H1 (cell line): ENCODE results near the gene PLXNB2. TPM values are rescaled to one million over a fixed set of nuclear protein-coding genes. Genes with fewer than 3 reads are reported as not detected.

ENCODE experiments used
- CTCF ChIA-PET: fragments of 300-600 bp; sonication (Branson Sonifier 250); formaldehyde crosslinking; loops from one replicate; lab custom pipeline; 2021; ENCODE audit not compliant: partially characterized antibody; lab: Charles Lee
- POLR2A ChIA-PET: fragments of 300-600 bp; sonication (Branson Sonifier 250); formaldehyde crosslinking; loops from one replicate; lab custom pipeline; 2021; ENCODE audit warnings: inconsistent platforms; ENCODE audit not compliant: partially characterized antibody; lab: Charles Lee
- DNase-seq, 2 experiments: peaks; one replicate each; pipeline versions ENCODE4 v3.0.0 to v3.0.0-alpha.2; 2010 to 2022; ENCODE audit warnings: low spot score in 2 of 2, low read depth in 1 of 2, mixed read lengths in 1 of 2
- FAIRE-seq: peaks from 2 replicates; lab custom pipeline; 2011; peaks lifted over from hg19 to GRCh38; lab: Jason Lieb, UNC
- H2AFZ ChIP-seq: 2 replicates; pipeline ENCODE4 v1.8.1; 2012; ENCODE audit warnings: low read length, inconsistent platforms
- H2AK5ac ChIP-seq: 2 replicates; pipeline ENCODE4 v1.6.1; 2013; ENCODE audit warnings: low read depth, low read length
- H2BK120ac ChIP-seq: replicated peaks from 2 replicates; pipeline ENCODE3; 2013; ENCODE audit warnings: low read depth, low read length, inconsistent platforms
- H2BK12ac ChIP-seq: 2 replicates; pipeline ENCODE4 v1.6.1; 2013; ENCODE audit warnings: low read depth, low read length
- H2BK15ac ChIP-seq: 2 replicates; pipeline ENCODE4 v1.6.1; 2013; ENCODE audit warnings: low read length
- H2BK20ac ChIP-seq: 2 replicates; pipeline ENCODE4 v1.6.1; 2013; ENCODE audit warnings: low read length
- H2BK5ac ChIP-seq: 2 replicates; pipeline ENCODE4 v1.6.1; 2013; ENCODE audit warnings: low read depth, low read length
- H3K14ac ChIP-seq: 2 replicates; pipeline ENCODE4 v1.6.1; 2013; ENCODE audit warnings: inconsistent platforms; ENCODE audit not compliant: insufficient read length
- H3K18ac ChIP-seq: 2 replicates; pipeline ENCODE4 v1.6.1; 2013; ENCODE audit warnings: low read length; ENCODE audit errors: extremely low read depth
- H3K23ac ChIP-seq: 2 replicates; pipeline ENCODE4 v1.6.1; 2013; ENCODE audit warnings: inconsistent platforms; ENCODE audit not compliant: insufficient read length
- H3K23me2 ChIP-seq: 2 replicates; pipeline ENCODE4 v1.6.1; 2013; ENCODE audit warnings: low read depth, low read length
- H3K27ac ChIP-seq: 2 replicates; pipeline ENCODE4 v1.6.1; 2011; ENCODE audit warnings: low read depth, low read length, inconsistent platforms
- H3K27me3 ChIP-seq, 4 experiments: replicated peaks in 1 of 4; 1 replicate in 1 of 4; 2 replicates in 3 of 4; pipeline versions ENCODE4 v1.6.1 to v1.8.1; 2011 to 2013; ENCODE audit warnings: low read length in 3 of 4, mild to moderate bottlenecking in 3 of 4, inconsistent platforms in 2 of 4, mixed read lengths in 2 of 4, moderate library complexity in 1 of 4; ENCODE audit not compliant: control insufficient read depth in 3 of 4, insufficient read depth in 3 of 4; ENCODE audit errors: extremely low read depth in 1 of 4
- H3K36me3 ChIP-seq, 4 experiments: 2 replicates each; pipeline versions ENCODE4 v1.6.1 to v1.8.1; 2011 to 2013; ENCODE audit warnings: mild to moderate bottlenecking in 4 of 4, low read length in 3 of 4, moderate library complexity in 2 of 4, control low read depth in 1 of 4, inconsistent platforms in 1 of 4; ENCODE audit not compliant: insufficient read depth in 4 of 4, control insufficient read depth in 2 of 4
- H3K4ac ChIP-seq: replicated peaks from 2 replicates; pipeline ENCODE3; 2013; ENCODE audit warnings: low read length, low read depth, mixed read lengths, inconsistent platforms; ENCODE audit not compliant: insufficient read length
- H3K4me1 ChIP-seq, 4 experiments: replicated peaks in 1 of 4; 1 replicate in 1 of 4; 2 replicates in 3 of 4; pipeline versions ENCODE4 v1.6.1 to v1.8.1; 2011 to 2013; ENCODE audit warnings: low read length in 3 of 4, inconsistent platforms in 2 of 4, mixed read lengths in 1 of 4; ENCODE audit not compliant: insufficient read depth in 4 of 4, control insufficient read depth in 3 of 4
- H3K4me2 ChIP-seq, 2 experiments: 2 replicates each; pipeline versions ENCODE4 v1.6.1 to v1.8.1; 2011 to 2013; ENCODE audit warnings: low read depth in 2 of 2, low read length in 2 of 2, control low read depth in 1 of 2, inconsistent platforms in 1 of 2, mild to moderate bottlenecking in 1 of 2; ENCODE audit not compliant: insufficient read depth in 1 of 2
- H3K4me3 ChIP-seq, 4 experiments: fragments of 200-600, 300-600 bp in 1 of 4; sonication (generic), shearing (Covaris generic), sonication (Bioruptor Twin) in 1 of 4; 2 replicates each; pipeline versions ENCODE4 v1.5.1 to v1.8.1; 2011 to 2016; ENCODE audit warnings: low read length in 4 of 4, low read depth in 3 of 4, control low read depth in 2 of 4, inconsistent platforms in 2 of 4, mild to moderate bottlenecking in 2 of 4, mixed read lengths in 1 of 4, moderate library complexity in 1 of 4; ENCODE audit not compliant: insufficient read depth in 2 of 4; ENCODE audit errors: extremely low read depth in 1 of 4
- H3K56ac ChIP-seq: replicated peaks from 2 replicates; pipeline ENCODE3; 2013; ENCODE audit warnings: low read depth, mild to moderate bottlenecking, mixed read lengths, low read length, inconsistent platforms; ENCODE audit not compliant: insufficient read length
- H3K79me1 ChIP-seq: 2 replicates; pipeline ENCODE4 v1.6.1; 2013; ENCODE audit warnings: low read depth, low read length, control low read depth
- H3K79me2 ChIP-seq, 2 experiments: 2 replicates each; pipeline versions ENCODE4 v1.6.1 to v1.8.1; 2012 to 2013; ENCODE audit warnings: low read length in 2 of 2, mild to moderate bottlenecking in 2 of 2, inconsistent platforms in 1 of 2; ENCODE audit not compliant: insufficient read depth in 2 of 2, control insufficient read depth in 1 of 2
- H3K9ac ChIP-seq, 4 experiments: replicated peaks in 1 of 4; 1 replicate in 1 of 4; 2 replicates in 3 of 4; pipeline versions ENCODE4 v1.6.1 to v1.8.1; 2011 to 2013; ENCODE audit warnings: low read depth in 3 of 4, low read length in 3 of 4, control low read depth in 2 of 4, mild to moderate bottlenecking in 2 of 4, moderate library complexity in 2 of 4, inconsistent platforms in 1 of 4; ENCODE audit errors: extremely low read depth in 1 of 4
- H3K9me3 ChIP-seq, 2 experiments: 2 replicates each; pipeline versions ENCODE4 v1.6.1 to v1.8.1; 2012 to 2013; ENCODE audit warnings: mild to moderate bottlenecking in 2 of 2, moderate library complexity in 2 of 2, control low read depth in 1 of 2, inconsistent platforms in 1 of 2, low read depth in 1 of 2, low read length in 1 of 2, mixed read lengths in 1 of 2; ENCODE audit not compliant: insufficient read depth in 2 of 2
- H4K20me1 ChIP-seq, 2 experiments: replicated peaks in 1 of 2; 2 replicates each; pipeline versions ENCODE3 to v1.8.1; 2011 to 2013; ENCODE audit warnings: inconsistent platforms in 2 of 2, low read length in 2 of 2, mild to moderate bottlenecking in 1 of 2; ENCODE audit not compliant: insufficient read depth in 2 of 2, control insufficient read depth in 1 of 2
- H4K5ac ChIP-seq: 2 replicates; pipeline ENCODE4 v1.6.1; 2013; ENCODE audit warnings: low read length, low read depth, mixed read lengths, inconsistent platforms; ENCODE audit not compliant: insufficient read length
- H4K8ac ChIP-seq: 2 replicates; pipeline ENCODE4 v1.8.0; 2013; ENCODE audit warnings: mild to moderate bottlenecking, moderate library complexity, low read length, inconsistent platforms; ENCODE audit not compliant: insufficient read depth; ENCODE audit errors: extremely low read depth
- H4K91ac ChIP-seq: replicated peaks from 2 replicates; pipeline ENCODE3; 2013; ENCODE audit warnings: low read length, mixed read lengths, inconsistent platforms; ENCODE audit not compliant: insufficient read length
- ATF2 ChIP-seq: IDR thresholded peaks from 2 replicates; pipeline ENCODE4 v1.6.1; 2012; ENCODE audit warnings: low read length, inconsistent platforms
- KDM1A ChIP-seq: fragments of 200-600, 300-600 bp; sonication (generic); IDR thresholded peaks from 2 replicates; pipeline ENCODE4 v1.7.1; 2016; ENCODE audit warnings: mild to moderate bottlenecking, low read length, borderline replicate concordance
- POLR2AphosphoS5 ChIP-seq: IDR thresholded peaks from 2 replicates; pipeline ENCODE4 v1.6.1; 2011; ENCODE audit warnings: low read depth, low read length
- RAD21 ChIP-seq, 2 experiments: IDR thresholded peaks in 1 of 2; conservative IDR thresholded peaks in 1 of 2; 2 replicates each; pipeline ENCODE4 v1.6.1; 2011; ENCODE audit warnings: low read depth in 2 of 2, low read length in 2 of 2, improper control_type of control experiment in 1 of 2, inconsistent platforms in 1 of 2, mild to moderate bottlenecking in 1 of 2, moderate library complexity in 1 of 2
- SAP30 ChIP-seq: fragments of 300-600 bp; sonication (generic); IDR thresholded peaks from 2 replicates; pipeline ENCODE4 v1.7.1; 2012; ENCODE audit warnings: low read length, moderate library complexity, mild to moderate bottlenecking, inconsistent platforms; ENCODE audit not compliant: insufficient read depth, insufficient replicate concordance
- WGBS, 2 experiments: shearing (Covaris generic) in 1 of 2; methylation state at CpG; one replicate each; pipeline versions ENCODE4 v1.1.6 to v1.1.7; 2013 to 2015; ENCODE audit warnings: low lambda C conversion rate in 2 of 2, mixed read lengths in 2 of 2, inconsistent platforms in 1 of 2, low coverage in 1 of 2, missing lambda C conversion rate in 1 of 2; ENCODE audit not compliant: insufficient replicate concordance in 2 of 2, insufficient coverage in 1 of 2, insufficient read length in 1 of 2; ENCODE audit errors: extremely low coverage in 1 of 2, missing lambda C conversion rate in 1 of 2; 5-methylcytosine and 5-hydroxymethylcytosine counted together
- polyA plus RNA-seq, 7 experiments: library from polyadenylated mRNA; depleted of rRNA in 3 of 7; stranded (reverse) in 5 of 7; unstranded in 2 of 7; fragments of >200 nt in 5 of 7; fragments of 200-250 nt in 2 of 7; gene quantifications; 1 replicate in 5 of 7; 2 replicates in 1 of 7; 4 replicates in 1 of 7; pipeline versions ENCODE4 v1.2.1 to v1.2.3, GENCODE V29; 2011 to 2013; ENCODE audit warnings: missing spikeins in 2 of 7, mixed read lengths in 2 of 7
- total RNA-seq: library from RNA; stranded (reverse); fragmentation: NEBNext Ultra II Directional; extraction: Animal tissue kit (Norgen Biotek cat#: 25700); gene quantifications from 2 replicates; pipeline ENCODE4 v1.2.1, GENCODE V29; 2021
- TF ChIP-seq, protein P1 (sequence below), 3 experiments: IDR thresholded peaks; 1 replicate in 2 of 3; 2 replicates in 1 of 3; pipeline versions ENCODE4 v1.5.1 to v1.6.1; 2011; ENCODE audit warnings: low read length in 3 of 3, mild to moderate bottlenecking in 3 of 3, inconsistent platforms in 2 of 3, low read depth in 1 of 3, moderate library complexity in 1 of 3; ENCODE audit not compliant: insufficient read depth in 1 of 3; ENCODE audit errors: control extremely low read depth in 1 of 3

Gene PLXNB2
- total and polyA plus RNA-seq, 2 of the 8 experiments (the other 6 are each of a cell fraction or from before 2014, with no cell fraction given): 58.3 to 92.8 TPM

DNA sequence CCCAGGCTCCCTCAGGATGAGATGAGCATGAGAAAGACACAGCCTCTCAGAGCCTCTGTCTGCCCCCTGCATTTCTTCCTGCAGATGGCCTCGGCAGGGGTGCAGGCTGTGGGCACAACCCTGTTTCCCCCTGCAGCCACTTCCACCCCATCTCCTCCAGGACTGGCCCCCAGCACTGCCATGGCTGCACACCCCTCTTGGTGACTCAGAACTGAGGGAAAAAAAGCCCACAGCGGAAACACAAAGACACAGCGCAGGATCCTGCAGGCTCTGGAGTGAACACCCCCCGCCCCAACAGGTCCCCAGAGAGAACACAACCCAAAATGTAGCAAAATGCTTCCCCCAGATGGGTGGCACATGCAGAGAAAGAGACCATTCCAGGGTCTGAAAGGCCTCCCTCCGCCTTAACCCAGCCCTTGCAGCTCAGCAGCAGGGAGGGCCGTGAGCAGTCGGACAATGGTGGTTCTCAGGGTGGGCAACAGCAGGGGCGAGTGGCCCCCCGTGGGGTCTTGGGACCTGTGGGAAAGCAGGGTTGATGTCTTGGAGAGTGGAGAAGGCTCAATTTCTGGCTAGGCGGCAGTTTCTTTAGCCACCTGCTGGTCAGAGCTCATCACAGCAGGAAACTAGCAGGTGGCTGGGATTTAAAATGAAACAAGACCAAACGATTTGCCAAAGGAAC, 70.6 kb downstream of the PLXNB2 start:
- no peaks in the 10 kb centered on the region; a peak in 1 of 8 replicates for H3K36me3 ChIP-seq

More for the DNA sequence above, 70.6 kb downstream of the PLXNB2 start:
- no peak overlapping the region for H2AK5ac ChIP-seq
- FAIRE-seq: peak; percentile 50
- no peak overlapping the region for H3K14ac ChIP-seq
- no peak overlapping the region for H2BK15ac ChIP-seq
- CTCF ChIA-PET: interaction anchor here (0.6 to 8.7 kb wide), 18 partner anchors 12 to 310 kb away, joined by 3 to 77 read pairs (median 3); no protein-coding TSS in a partner anchor
- H3K23ac ChIP-seq: no peak overlapping the region
- H3K4me2 ChIP-seq: no peak overlapping the region
- peaks cover 18% of the 10 kb centered on the region for H3K79me1 ChIP-seq
- no peak overlapping the region for H3K27ac ChIP-seq
- H3K4ac ChIP-seq: no peak overlapping the region
- no peak overlapping the region for H2BK5ac ChIP-seq
- H3K4me1 ChIP-seq: peaks cover 0 to 6% (median 1%) of the 10 kb centered on the region in 4 experiments; a peak in 4 of 7 replicates
- H3K4me3 ChIP-seq: no peak overlapping the region
- H3K79me2 ChIP-seq: peaks cover 0 to 29% of the 10 kb centered on the region in 2 experiments; a peak in 2 of 4 replicates
- peaks cover 2 to 26% of the 10 kb centered on the region in 2 experiments for H4K20me1 ChIP-seq
- WGBS, 2 experiments: 69% methylated on average over 11 of the region's 11 CpGs; no CpG with 5 or more reads in 1 of the 2 experiments
- H3K18ac ChIP-seq: no peak overlapping the region
- H3K23me2 ChIP-seq: 0 out of 2 replicates have a peak, but pooled peaks cover 2% of the 10 kb centered on the region
- no peaks in the 10 kb centered on the region; a peak in 1 of 4 replicates for H3K9me3 ChIP-seq
- DNase-seq: peak in 1 of 2 experiments; percentile 51
- no peak overlapping the region for H4K5ac ChIP-seq
- no peak overlapping the region for H2BK12ac ChIP-seq
- H2BK20ac ChIP-seq: no peak overlapping the region
- no peak overlapping the region for H4K91ac ChIP-seq
- no peak overlapping the region for H2BK120ac ChIP-seq
- H2AFZ ChIP-seq: no peak overlapping the region
- no peak overlapping the region for H3K9ac ChIP-seq
- TF ChIP-seq ATF2 (no peak), RAD21 (IDR thresholded peaks at IDR 0.05 in 1 of 2, conservative IDR thresholded peaks at IDR 0.05 in 1 of 2; ENCODE audit: low read depth in 2 of 2, low read length in 2 of 2) (peak; percentile 13 to 28; a peak in 3 of 4 replicates), POLR2AphosphoS5 (no peak), SAP30 (no peak), KDM1A (no peak)
- TF ChIP-seq, protein P1, sequence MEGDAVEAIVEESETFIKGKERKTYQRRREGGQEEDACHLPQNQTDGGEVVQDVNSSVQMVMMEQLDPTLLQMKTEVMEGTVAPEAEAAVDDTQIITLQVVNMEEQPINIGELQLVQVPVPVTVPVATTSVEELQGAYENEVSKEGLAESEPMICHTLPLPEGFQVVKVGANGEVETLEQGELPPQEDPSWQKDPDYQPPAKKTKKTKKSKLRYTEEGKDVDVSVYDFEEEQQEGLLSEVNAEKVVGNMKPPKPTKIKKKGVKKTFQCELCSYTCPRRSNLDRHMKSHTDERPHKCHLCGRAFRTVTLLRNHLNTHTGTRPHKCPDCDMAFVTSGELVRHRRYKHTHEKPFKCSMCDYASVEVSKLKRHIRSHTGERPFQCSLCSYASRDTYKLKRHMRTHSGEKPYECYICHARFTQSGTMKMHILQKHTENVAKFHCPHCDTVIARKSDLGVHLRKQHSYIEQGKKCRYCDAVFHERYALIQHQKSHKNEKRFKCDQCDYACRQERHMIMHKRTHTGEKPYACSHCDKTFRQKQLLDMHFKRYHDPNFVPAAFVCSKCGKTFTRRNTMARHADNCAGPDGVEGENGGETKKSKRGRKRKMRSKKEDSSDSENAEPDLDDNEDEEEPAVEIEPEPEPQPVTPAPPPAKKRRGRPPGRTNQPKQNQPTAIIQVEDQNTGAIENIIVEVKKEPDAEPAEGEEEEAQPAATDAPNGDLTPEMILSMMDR (IDR thresholded peaks at IDR 0.05; ENCODE audit: control extremely low read depth in 1 of 3, insufficient read depth in 1 of 3, low read depth in 1 of 3, low read length in 3 of 3): peak; percentile 44 to 68 (median 50)
- POLR2A ChIA-PET: interaction anchor here (0.8 to 1.2 kb wide), 2 partner anchors 9 to 14 kb away, joined by 3 to 4 read pairs; partner anchors contain the start of gene HDAC10
- peak overlapping the region; percentile 64 for H4K8ac ChIP-seq
- H3K27me3 ChIP-seq: no peaks in the 10 kb centered on the region
- no peak overlapping the region for H3K56ac ChIP-seq
